ENCODE results near the gene DCTPP1. TPM values are rescaled to one million over a fixed set of nuclear protein-coding genes. Genes with fewer than 3 reads are reported as not detected.

Gene DCTPP1
- total RNA-seq, 2 donors from 2014 or later, result 3.3 to 15.0 TPM

- Histone ChIP-seq H3K27ac (peak overlapping the region; percentile 73 to 98 (median 88)), H3K36me3 (replicated peaks in 1 of 2; ENCODE audit: insufficient read depth in 1 of 2, low read depth in 2 of 2) (no peaks in the 10 kb centered on the region), H3K27me3 (no peaks in the 10 kb centered on the region), H3K4me1 (peaks cover 58% of the 10 kb centered on the region), H3K4me3 (peak overlapping the region; percentile 21 to 82), H3K9me3 (no peaks in the 10 kb centered on the region)
- intact Hi-C loops (cut with DNase I), result no loop called here
- TF ChIP-seq POLR2A (IDR thresholded peaks at IDR 0.05) (no peak), CTCF (IDR thresholded peaks at IDR 0.05) (no peak)
- DNase-seq, result no peak
- WGBS, 2 donors, result 80 to 90% methylated on average over 29 of the region's 29 CpGs
- ATAC-seq, result no peak
These were observed 14.7 kb upstream of the DCTPP1 start for GRCh38 chr16:30444231-30445148.

- H3K4me1 ChIP-seq, result peaks cover 50% of the 10 kb centered on the region
- TF ChIP-seq CTCF (IDR thresholded peaks at IDR 0.05) (no peak), POLR2A (IDR thresholded peaks at IDR 0.05) (no peak)
- intact Hi-C loops (cut with DNase I), result no loop called here
- no peaks in the 10 kb centered on the region for H3K9me3 ChIP-seq
- H3K27ac ChIP-seq, result no peak overlapping the region
- DNase-seq (no peak), ATAC-seq (no peak)
- no peaks in the 10 kb centered on the region for H3K36me3 ChIP-seq (replicated peaks in 1 of 2; ENCODE audit: insufficient read depth in 1 of 2, low read depth in 2 of 2)
- H3K27me3 ChIP-seq, result no peaks in the 10 kb centered on the region
- no peak overlapping the region for H3K4me3 ChIP-seq
- 40 to 66% methylated on average over 2 of the region's 2 CpGs for WGBS, 2 donors
These were observed 13.8 kb upstream of the DCTPP1 start for GRCh38 chr16:30443631-30444030.

GRCh38 chr16:30439720-30440348, 10.0 kb upstream of the DCTPP1 start:
- DNase-seq, result no peak

GRCh38 chr16:30438835-30439234, 9.0 kb upstream of the DCTPP1 start:
- TF ChIP-seq POLR2A (IDR thresholded peaks at IDR 0.05), result no peak
- no peak for TF ChIP-seq CTCF (IDR thresholded peaks at IDR 0.05)
- WGBS, 2 donors, result 87% methylated on average over 5 of the region's 5 CpGs
- no peak overlapping the region for H3K4me3 ChIP-seq
- no peaks in the 10 kb centered on the region for H3K27me3 ChIP-seq
- intact Hi-C loops (cut with DNase I), result no loop called here
- no peak overlapping the region for H3K27ac ChIP-seq
- H3K4me1 ChIP-seq, result peaks cover 19% of the 10 kb centered on the region
- DNase-seq (no peak), ATAC-seq (no peak)
- no peaks in the 10 kb centered on the region for H3K9me3 ChIP-seq
- no peaks in the 10 kb centered on the region for H3K36me3 ChIP-seq (replicated peaks in 1 of 2; ENCODE audit: insufficient read depth in 1 of 2, low read depth in 2 of 2)

More at GRCh38 chr16:30439720-30440348, 10.0 kb upstream of the DCTPP1 start:
- intact Hi-C loops (cut with DNase I), result no loop called here
- WGBS, 2 donors, result 84 to 86% methylated on average over 6 of the region's 6 CpGs
- H3K27ac ChIP-seq, result no peak overlapping the region
- H3K9me3 ChIP-seq, result no peaks in the 10 kb centered on the region
- ATAC-seq, result no peak
- H3K4me3 ChIP-seq, result no peak overlapping the region
- H3K4me1 ChIP-seq, result peaks cover 29% of the 10 kb centered on the region
- no peaks in the 10 kb centered on the region for H3K36me3 ChIP-seq (replicated peaks in 1 of 2; ENCODE audit: insufficient read depth in 1 of 2, low read depth in 2 of 2)
- TF ChIP-seq POLR2A (IDR thresholded peaks at IDR 0.05) (no peak), CTCF (IDR thresholded peaks at IDR 0.05) (no peak)
- H3K27me3 ChIP-seq, result no peaks in the 10 kb centered on the region

Measured in body of pancreas (tissue), 4 donors.